ENCODE results near the gene HIVEP3.

DNA sequence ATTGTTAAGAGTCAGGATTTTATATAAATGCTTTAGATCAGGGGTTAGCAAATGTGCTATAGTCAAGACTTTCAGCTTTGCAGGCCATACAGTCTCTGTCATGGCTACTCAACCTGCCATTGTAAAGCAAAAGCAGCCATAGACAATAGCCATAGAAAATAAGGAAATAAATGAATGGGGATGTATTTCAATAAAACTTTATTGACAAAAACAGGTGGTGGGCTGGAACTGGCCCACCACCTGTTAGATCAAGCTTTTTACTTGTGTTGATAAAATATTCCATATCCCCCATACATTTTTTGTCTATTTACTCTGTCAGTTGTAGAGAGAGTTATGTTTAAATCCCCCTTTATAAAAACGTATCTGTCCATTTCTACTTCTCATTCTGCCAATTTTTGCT, 98.9 kb downstream of the HIVEP3 start:
- TF ChIP-seq, protein P1, sequence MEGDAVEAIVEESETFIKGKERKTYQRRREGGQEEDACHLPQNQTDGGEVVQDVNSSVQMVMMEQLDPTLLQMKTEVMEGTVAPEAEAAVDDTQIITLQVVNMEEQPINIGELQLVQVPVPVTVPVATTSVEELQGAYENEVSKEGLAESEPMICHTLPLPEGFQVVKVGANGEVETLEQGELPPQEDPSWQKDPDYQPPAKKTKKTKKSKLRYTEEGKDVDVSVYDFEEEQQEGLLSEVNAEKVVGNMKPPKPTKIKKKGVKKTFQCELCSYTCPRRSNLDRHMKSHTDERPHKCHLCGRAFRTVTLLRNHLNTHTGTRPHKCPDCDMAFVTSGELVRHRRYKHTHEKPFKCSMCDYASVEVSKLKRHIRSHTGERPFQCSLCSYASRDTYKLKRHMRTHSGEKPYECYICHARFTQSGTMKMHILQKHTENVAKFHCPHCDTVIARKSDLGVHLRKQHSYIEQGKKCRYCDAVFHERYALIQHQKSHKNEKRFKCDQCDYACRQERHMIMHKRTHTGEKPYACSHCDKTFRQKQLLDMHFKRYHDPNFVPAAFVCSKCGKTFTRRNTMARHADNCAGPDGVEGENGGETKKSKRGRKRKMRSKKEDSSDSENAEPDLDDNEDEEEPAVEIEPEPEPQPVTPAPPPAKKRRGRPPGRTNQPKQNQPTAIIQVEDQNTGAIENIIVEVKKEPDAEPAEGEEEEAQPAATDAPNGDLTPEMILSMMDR (IDR thresholded peaks at IDR 0.05), result no peak
- no peak for TF ChIP-seq POLR2A (IDR thresholded peaks at IDR 0.05)
